SK-N-SH treated with all-trans-retinoic acid at 6 μM for 48 hours (cell line): Measurements from ENCODE around the gene DDI1.
"Not testable (repeated sequence)": the region's sequence is repeated elsewhere in the genome, so short reads cannot be mapped to it uniquely, and the experiment has no call there.

Experiments used
- ARNTL ChIP-seq: fragments of 450-650 bp; formaldehyde crosslinking; IDR thresholded peaks from 2 replicates; pipeline ENCODE4 v1.5.0; 2020; ENCODE audit warnings: low read depth, mild to moderate bottlenecking, moderate library complexity, borderline replicate concordance
- PATZ1 ChIP-seq: fragments of 250-450 bp; sonication (Bioruptor Pico); IDR thresholded peaks from 2 replicates; pipeline ENCODE4 v1.8.0; 2020; ENCODE audit warnings: mild to moderate bottlenecking, moderate library complexity, borderline replicate concordance
- POU6F1 ChIP-seq: fragments of 250-450 bp; sonication (Bioruptor Pico); IDR thresholded peaks from 2 replicates; pipeline ENCODE4 v1.8.0; 2021; ENCODE audit warnings: low read depth, mild to moderate bottlenecking, moderate library complexity, borderline replicate concordance
- ZFP30 ChIP-seq: fragments of 450-650 bp; formaldehyde crosslinking; IDR thresholded peaks from 2 replicates; pipeline ENCODE4 v1.5.0; 2022; ENCODE audit warnings: mild to moderate bottlenecking, moderate library complexity
- ZNF565 ChIP-seq: fragments of 450-650 bp; formaldehyde crosslinking; conservative IDR thresholded peaks from 2 replicates; pipeline ENCODE4 v1.5.0; 2020; ENCODE audit warnings: low read depth, mild to moderate bottlenecking, moderate library complexity
- ZNF70 ChIP-seq: fragments of 450-650 bp; formaldehyde crosslinking; IDR thresholded peaks from 2 replicates; pipeline ENCODE4 v1.5.0; 2020; ENCODE audit warnings: mild to moderate bottlenecking, moderate library complexity
- ZNF8 ChIP-seq: fragments of 450-650 bp; formaldehyde crosslinking; IDR thresholded peaks from 2 replicates; pipeline ENCODE4 v1.5.0; 2020; ENCODE audit warnings: mild to moderate bottlenecking, moderate library complexity

GRCh38 chr11:104046858-104047257 is 10.4 kb downstream of the DDI1 start:
- TF ChIP-seq ZNF8 (CRISPR knock-in tag); POU6F1 (CRISPR knock-in tag); ZFP30 (CRISPR knock-in tag); PATZ1 (CRISPR knock-in tag); ZNF565 (CRISPR knock-in tag); ARNTL (CRISPR knock-in tag); ZNF70: not testable (repeated sequence)
